ENCODE data around the gene SCUBE1.

The SCUBE1 gene

DNA sequence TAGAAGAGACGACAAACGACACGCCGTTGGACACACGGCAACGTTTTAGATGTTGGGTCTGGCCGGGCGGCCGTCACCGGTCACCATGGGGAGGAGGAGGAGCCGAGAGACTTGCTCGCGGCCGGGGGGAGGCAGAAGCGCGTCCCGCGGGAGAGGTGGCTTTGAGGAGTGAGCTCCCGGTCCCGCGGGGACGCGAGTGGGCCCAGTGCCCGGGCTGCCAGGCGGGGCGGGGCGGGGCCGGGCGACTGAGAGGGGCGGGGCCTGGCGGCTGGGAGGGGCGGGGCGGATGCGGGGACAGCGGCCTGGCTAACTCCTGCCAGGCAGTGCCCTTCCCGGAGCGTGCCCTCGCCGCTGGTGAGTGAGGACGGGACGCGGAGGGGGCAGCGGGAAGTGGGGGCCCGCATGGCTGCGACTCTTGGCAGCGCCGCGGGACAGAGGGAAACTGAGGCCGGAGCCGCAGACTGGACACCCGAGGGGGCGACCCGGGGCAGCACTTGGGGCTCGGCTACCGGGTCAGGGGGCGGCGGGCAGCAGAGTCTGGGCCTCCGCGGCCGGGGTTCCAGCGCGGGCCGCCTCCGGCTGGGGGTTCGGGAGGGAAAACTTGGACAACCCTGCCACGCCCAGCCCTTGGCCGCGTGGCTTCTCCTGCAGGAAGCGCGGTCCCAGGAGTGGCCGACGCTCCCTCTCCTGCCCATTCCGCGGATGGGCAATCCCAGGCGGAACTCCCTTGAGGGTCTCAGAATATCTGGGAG is 191.7 kb downstream of the SCUBE1 start, which contains the start of gene TSPO:
Gene TSPO, plus strand, starts transcription at position 309 of the 752 bp plus-strand sequence. CDS start 7,680 bp downstream, outside the sequence.
- DNase-seq: peak; percentile 70

GRCh38 chr22:43150731-43151206 is 192.4 kb downstream of the SCUBE1 start:
- DNase-seq: no peak

GRCh38 chr22:43148581-43148980 is 194.6 kb downstream of the SCUBE1 start:
- DNase-seq: no peak

GRCh38 chr22:43147821-43148220 is 195.4 kb downstream of the SCUBE1 start:
- no peak for DNase-seq
